Body of pancreas (tissue), 4 donors: ENCODE results near the gene OSTN. TPM values are rescaled to one million over a fixed set of nuclear protein-coding genes. Genes with fewer than 3 reads are reported as not detected.

Source experiments
- ATAC-seq: fragments of 150-250 bp; one replicate; pipeline ENCODE4 v1.9.1; 2016
- DNase-seq, 4 donors: peaks; one replicate each; pipeline ENCODE4 v3.0.0-alpha.2; 2019
- H3K27ac ChIP-seq, 4 donors: fragments of 200-600 bp; sonication (generic); 1 replicate in 3 of 4; 2 replicates in 1 of 4; pipeline versions ENCODE4 v1.5.1 to v1.6.1; 2016 to 2019; ENCODE audit warnings: mild to moderate bottlenecking in 1 of 4, mixed read lengths in 1 of 4, moderate library complexity in 1 of 4
- H3K27me3 ChIP-seq, 2 donors: fragments of 200-600 bp; sonication (generic); one replicate each; pipeline ENCODE4 v1.6.0; 2016; ENCODE audit warnings: mild to moderate bottlenecking in 1 of 2
- H3K36me3 ChIP-seq, 2 donors: fragments of 200-600 bp; sonication (generic); replicated peaks in 1 of 2; 2 replicates each; pipeline ENCODE4 v1.5.1; 2016; ENCODE audit warnings: low read depth in 2 of 2; ENCODE audit not compliant: insufficient read depth in 1 of 2
- H3K4me1 ChIP-seq: fragments of 200-600 bp; sonication (generic); one replicate; pipeline ENCODE4 v1.6.0; 2016
- H3K4me3 ChIP-seq, 2 donors: fragments of 200-600 bp; sonication (generic); 1 replicate in 1 of 2; 2 replicates in 1 of 2; pipeline ENCODE4 v1.5.1; 2016 to 2019
- H3K9me3 ChIP-seq, 3 donors: fragments of 200-600 bp; sonication (generic); 1 replicate in 2 of 3; 2 replicates in 1 of 3; pipeline ENCODE4 v1.5.1; 2016
- CTCF ChIP-seq, 7 experiments: fragments of 450-650 bp in 4 of 7; fragments of 200-600 bp in 3 of 7; sonication (generic) in 3 of 7; IDR thresholded peaks; one replicate each; pipeline ENCODE4 v1.5.1; 2016 to 2019; ENCODE audit warnings: antibody characterized with exemption in 7 of 7
- POLR2A ChIP-seq, 3 donors: fragments of 450-650 bp; IDR thresholded peaks; one replicate each; pipeline ENCODE4 v1.6.1; 2016; ENCODE audit warnings: antibody characterized with exemption in 3 of 3, mild to moderate bottlenecking in 2 of 3
- WGBS, 2 donors: methylation state at CpG; one replicate each; pipeline ENCODE4 v1.1.5; 2017; 5-methylcytosine and 5-hydroxymethylcytosine counted together
- intact Hi-C: fragments of 100-400 bp; cut with DNase I; formaldehyde crosslinking; loops from one replicate; pipeline ENCODE4 v1.15.1; 2023
- total RNA-seq, 2 donors: library from RNA; depleted of rRNA; stranded (reverse); fragments of >200 nt; gene quantifications; one replicate each; pipeline ENCODE4 v1.1.0, GENCODE V29; 2016

Gene OSTN
- total RNA-seq, 2 donors from 2014 or later: not detected

- H3K36me3 ChIP-seq: no peaks in the 10 kb centered on the region
- no peaks in the 10 kb centered on the region for H3K4me1 ChIP-seq
- DNase-seq (no peak), ATAC-seq (no peak)
- TF ChIP-seq POLR2A (IDR thresholded peaks at IDR 0.05): no peak
- TF ChIP-seq CTCF (IDR thresholded peaks at IDR 0.05): no peak
- no peak overlapping the region for H3K27ac ChIP-seq
- intact Hi-C loops: no loop called here
- H3K27me3 ChIP-seq: no peaks in the 10 kb centered on the region
- no peaks in the 10 kb centered on the region for H3K9me3 ChIP-seq
- no peak overlapping the region for H3K4me3 ChIP-seq
- WGBS, 2 donors: 80% methylated on average over 1 of the region's 1 CpG; no CpG with 5 or more reads in 1 of the 2 donors
These were observed 22.6 kb downstream of the OSTN start for GRCh38 chr3:191221638-191222037.

GRCh38 chr3:191227541-191227940 lies 28.5 kb downstream of the OSTN start:
- Histone ChIP-seq H3K4me1 (no peaks in the 10 kb centered on the region), H3K4me3 (no peak overlapping the region), H3K27me3 (no peaks in the 10 kb centered on the region), H3K27ac (no peak overlapping the region), H3K9me3 (no peaks in the 10 kb centered on the region), H3K36me3 (no peaks in the 10 kb centered on the region)
- WGBS, 2 donors: 46 to 49% methylated on average over 5 of the region's 5 CpGs
- ATAC-seq (no peak), DNase-seq (no peak)
- intact Hi-C loops: no loop called here
- no peak for TF ChIP-seq POLR2A (IDR thresholded peaks at IDR 0.05)
- no peak for TF ChIP-seq CTCF (IDR thresholded peaks at IDR 0.05)

- Histone ChIP-seq H3K27me3 (no peaks in the 10 kb centered on the region), H3K4me3 (no peak overlapping the region), H3K4me1 (no peaks in the 10 kb centered on the region), H3K27ac (no peak overlapping the region), H3K9me3 (no peaks in the 10 kb centered on the region), H3K36me3 (no peaks in the 10 kb centered on the region)
- WGBS, 2 donors: 83 to 85% methylated on average over 9 of the region's 9 CpGs
- no peak for ATAC-seq
- intact Hi-C loops: no loop called here
- TF ChIP-seq CTCF (IDR thresholded peaks at IDR 0.05): no peak
- no peak for TF ChIP-seq POLR2A (IDR thresholded peaks at IDR 0.05)
- no peak for DNase-seq
These were observed 35.2 kb downstream of the OSTN start for GRCh38 chr3:191234216-191234615.

- no peak for DNase-seq
- Histone ChIP-seq H3K4me3 (no peak overlapping the region), H3K4me1 (no peaks in the 10 kb centered on the region), H3K36me3 (no peaks in the 10 kb centered on the region), H3K27ac (no peak overlapping the region), H3K9me3 (no peaks in the 10 kb centered on the region), H3K27me3 (no peaks in the 10 kb centered on the region)
- intact Hi-C loops: no loop called here
- TF ChIP-seq CTCF (IDR thresholded peaks at IDR 0.05) (no peak), POLR2A (IDR thresholded peaks at IDR 0.05) (no peak)
- no peak for ATAC-seq
- 57 to 73% methylated on average over 4 of the region's 4 CpGs for WGBS, 2 donors
These were observed 36.6 kb downstream of the OSTN start for GRCh38 chr3:191235331-191236314.
